GM10248 (cell line): ENCODE data around the gene KRTAP10-4.
A peak's percentile ranks its signal among the peaks of the same experiment; 100 is the strongest.

ENCODE experiments used
- CTCF ChIA-PET: fragments of 300-600 bp; sonication (Branson Sonifier 250); formaldehyde crosslinking; extraction: SDS; loops from one replicate; lab custom pipeline; 2021; ENCODE audit warnings: antibody characterized with exemption; lab: Yijun Ruan, JAX
- POLR2A ChIA-PET: fragments of 350-650 bp; sonication (Branson Sonifier 250); formaldehyde crosslinking; extraction: SDS; loops from one replicate; lab custom pipeline; 2020; ENCODE audit warnings: antibody characterized with exemption; lab: Yijun Ruan, JAX
- DNase-seq: peaks from one replicate; pipeline ENCODE4 v3.0.0; 2012; ENCODE audit errors: extremely low spot score
- TF ChIP-seq, protein P1 (sequence below): IDR thresholded peaks from 2 replicates; pipeline ENCODE4 v1.5.1; 2012; ENCODE audit warnings: mild to moderate bottlenecking, low read depth; ENCODE audit errors: extremely low read depth, missing control alignments, control extremely low read depth

Gene KRTAP10-4

GRCh38 chr21:44558695-44559094 lies 14.8 kb upstream of the KRTAP10-4 start, which contains the start of gene KRTAP10-3:
Gene KRTAP10-3, minus strand, starts transcription at chr21:44558795. Its CDS starts 80 bp downstream, at chr21:44558715.
- TF ChIP-seq, protein P1, sequence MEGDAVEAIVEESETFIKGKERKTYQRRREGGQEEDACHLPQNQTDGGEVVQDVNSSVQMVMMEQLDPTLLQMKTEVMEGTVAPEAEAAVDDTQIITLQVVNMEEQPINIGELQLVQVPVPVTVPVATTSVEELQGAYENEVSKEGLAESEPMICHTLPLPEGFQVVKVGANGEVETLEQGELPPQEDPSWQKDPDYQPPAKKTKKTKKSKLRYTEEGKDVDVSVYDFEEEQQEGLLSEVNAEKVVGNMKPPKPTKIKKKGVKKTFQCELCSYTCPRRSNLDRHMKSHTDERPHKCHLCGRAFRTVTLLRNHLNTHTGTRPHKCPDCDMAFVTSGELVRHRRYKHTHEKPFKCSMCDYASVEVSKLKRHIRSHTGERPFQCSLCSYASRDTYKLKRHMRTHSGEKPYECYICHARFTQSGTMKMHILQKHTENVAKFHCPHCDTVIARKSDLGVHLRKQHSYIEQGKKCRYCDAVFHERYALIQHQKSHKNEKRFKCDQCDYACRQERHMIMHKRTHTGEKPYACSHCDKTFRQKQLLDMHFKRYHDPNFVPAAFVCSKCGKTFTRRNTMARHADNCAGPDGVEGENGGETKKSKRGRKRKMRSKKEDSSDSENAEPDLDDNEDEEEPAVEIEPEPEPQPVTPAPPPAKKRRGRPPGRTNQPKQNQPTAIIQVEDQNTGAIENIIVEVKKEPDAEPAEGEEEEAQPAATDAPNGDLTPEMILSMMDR, result no peak
- POLR2A ChIA-PET, result no interaction called here
- CTCF ChIA-PET, result no interaction called here
- DNase-seq, result no peak

DNA sequence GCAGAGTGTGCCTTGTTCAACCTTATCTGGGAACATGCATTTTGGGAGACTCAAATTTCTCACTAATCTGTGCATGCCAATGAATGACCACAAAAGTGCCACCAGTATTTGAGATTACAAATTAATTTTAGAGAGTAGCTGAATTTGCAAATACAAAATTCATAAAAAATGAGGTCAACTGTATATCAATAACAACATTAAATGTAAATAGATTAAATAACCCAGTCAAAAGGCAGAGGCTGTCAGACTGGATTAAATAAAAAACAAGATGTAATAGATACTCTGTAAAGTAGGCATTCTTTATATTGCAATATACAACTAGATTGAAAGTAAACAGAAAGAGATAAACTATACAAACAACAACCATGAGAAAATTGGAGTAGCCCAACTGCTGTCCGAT lies 9.4 kb upstream of the KRTAP10-4 start:
- DNase-seq, result no peak
- POLR2A ChIA-PET, result no interaction called here
- CTCF ChIA-PET, result no interaction called here

DNA sequence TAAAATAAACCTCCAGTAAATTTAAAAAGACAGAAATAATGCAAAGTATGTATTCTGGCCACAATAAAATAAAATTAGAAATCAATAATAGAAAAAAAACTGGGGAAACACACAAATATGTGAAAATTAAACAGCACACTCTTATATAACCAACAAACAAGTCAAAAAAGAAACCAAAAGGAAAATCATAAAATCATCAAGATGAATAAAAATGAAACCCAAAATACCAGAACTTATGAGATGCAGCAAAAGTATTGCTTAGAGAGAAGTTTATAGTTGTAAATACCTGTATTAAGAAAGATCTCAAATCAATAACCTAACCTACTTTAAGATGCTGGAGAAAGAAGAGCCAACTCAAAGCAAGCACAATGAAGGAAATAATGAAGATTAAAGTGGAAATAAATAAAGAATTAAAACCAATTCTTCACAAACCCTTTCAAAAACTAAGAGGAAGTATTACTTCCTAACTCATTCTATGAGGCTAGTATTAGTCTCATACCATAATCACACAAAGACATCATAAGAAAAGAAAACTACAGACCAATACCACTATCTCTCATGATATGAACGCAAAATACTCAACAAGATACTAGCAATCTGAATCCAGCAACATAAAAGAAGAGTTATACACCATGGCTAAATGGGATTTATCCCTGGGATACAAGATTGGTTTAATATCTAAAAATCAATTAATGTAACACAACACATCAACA lies 8.5 kb upstream of the KRTAP10-4 start:
- POLR2A ChIA-PET, result no interaction called here
- TF ChIP-seq, protein P1, result no peak
- peak; percentile 20 for DNase-seq
- CTCF ChIA-PET, result no interaction called here

More for the DNA sequence above, 9.4 kb upstream of the KRTAP10-4 start:
- TF ChIP-seq, protein P1, result no peak

DNA sequence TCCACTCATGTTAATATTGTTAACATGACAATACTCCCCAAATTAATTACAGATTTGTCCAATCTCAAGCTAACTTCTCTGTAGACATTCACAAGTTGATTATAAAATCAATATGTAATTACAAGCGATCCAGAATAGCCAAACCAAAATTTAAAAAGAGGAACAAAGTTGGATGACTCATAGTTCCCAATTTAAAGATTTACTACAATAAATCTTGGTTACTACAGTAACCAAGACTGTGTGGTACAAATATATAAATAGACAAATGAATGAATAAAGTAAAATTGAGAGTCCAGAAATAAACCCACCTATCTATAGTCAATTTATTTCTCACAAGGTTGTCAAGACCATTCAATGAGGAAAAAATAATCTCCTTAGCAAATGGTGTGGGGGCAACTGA lies 7.1 kb upstream of the KRTAP10-4 start:
- TF ChIP-seq, protein P1, result no peak
- ChIA-PET POLR2A (no interaction called here), CTCF (no interaction called here)
- peak; percentile 7 for DNase-seq

DNA sequence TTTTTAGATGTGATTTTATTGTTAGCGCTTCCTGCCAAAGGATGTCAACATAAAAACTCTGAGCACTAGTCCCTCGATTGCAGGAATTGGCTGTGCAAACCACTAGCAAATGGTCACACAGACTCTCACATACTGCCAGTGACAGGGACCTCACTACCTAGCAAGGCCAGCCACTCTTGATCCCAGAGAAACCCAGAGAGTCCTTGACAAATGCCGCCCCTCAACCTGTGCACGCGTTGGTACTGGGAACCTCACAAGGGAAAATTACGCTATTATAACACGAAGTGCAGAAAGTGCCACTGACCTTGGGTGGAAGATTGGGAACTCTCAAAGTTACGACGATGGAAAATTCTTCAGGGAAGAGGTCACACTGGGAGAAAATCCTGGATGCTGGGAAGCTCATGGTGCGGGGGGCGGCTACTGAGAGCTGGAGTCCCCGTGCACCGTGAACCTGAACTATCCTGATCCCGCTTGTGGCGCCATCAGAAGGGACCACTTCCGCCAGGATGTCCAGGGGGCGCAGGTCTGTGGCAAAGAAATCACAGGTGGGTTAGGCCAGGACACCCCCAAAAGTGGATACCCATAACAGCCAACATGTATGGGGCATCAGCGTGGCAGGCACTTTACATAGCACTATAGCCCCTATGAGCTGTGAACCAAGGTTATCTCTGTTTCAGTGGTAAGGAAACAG lies 5.9 kb upstream of the KRTAP10-4 start:
- DNase-seq, result peak; percentile 5
- TF ChIP-seq, protein P1, result no peak
- ChIA-PET CTCF (interaction anchor here (0.9 kb wide), 1 partner anchor 23 kb away, joined by 3 read pairs; no protein-coding TSS in a partner anchor), POLR2A (no interaction called here)

GRCh38 chr21:44568261-44568660 lies 5.3 kb upstream of the KRTAP10-4 start:
- CTCF ChIA-PET, result interaction anchor here (0.9 kb wide), 1 partner anchor 23 kb away, joined by 3 read pairs; no protein-coding TSS in a partner anchor
- peak; percentile 9 for DNase-seq
- TF ChIP-seq, protein P1, result no peak
- POLR2A ChIA-PET, result no interaction called here
